ENCODE measurements around the gene MARK1.
A peak's percentile ranks its signal among the peaks of the same experiment; 100 is the strongest.

MARK1 gene

DNA sequence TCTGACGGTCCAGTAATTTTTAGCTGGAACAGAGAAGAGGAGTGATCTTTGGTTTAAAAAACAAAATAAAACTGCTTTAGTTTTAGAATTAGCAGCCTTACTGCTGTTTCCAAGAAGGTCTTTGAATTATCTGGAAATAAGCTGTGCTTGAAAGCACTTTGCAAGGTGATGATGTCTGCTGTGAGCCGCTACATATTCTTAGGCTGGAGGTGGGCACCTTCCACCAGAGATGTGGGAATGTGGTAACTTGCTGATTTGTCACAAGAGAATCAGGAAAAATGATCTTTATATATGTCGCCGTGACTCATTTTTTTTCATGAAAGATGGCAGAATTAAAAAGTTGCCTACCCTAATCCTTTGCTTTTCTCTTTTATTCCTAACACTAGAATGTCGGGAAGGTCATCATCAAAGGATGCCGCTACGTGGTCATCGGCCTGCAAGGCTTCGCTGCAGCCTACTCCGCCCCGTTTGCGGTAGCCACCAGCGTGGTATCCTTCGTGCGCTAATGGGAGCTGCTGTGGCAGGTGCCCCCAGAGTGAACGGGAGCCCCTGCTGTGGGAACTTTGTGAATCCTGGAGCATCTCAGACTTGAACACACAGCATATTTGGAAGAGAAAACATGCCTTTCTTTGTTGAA is 168.4 kb downstream of the MARK1 start:
- H3K4me3 ChIP-seq (ENCODE audit: low read depth, low read length), result no peak overlapping the region
- TF ChIP-seq CTCF (IDR thresholded peaks at IDR 0.05; ENCODE audit: low read depth, low read length), result no peak
- in situ Hi-C loops (cut with HindIII; ENCODE audit: low sequenced_read_pairs), result no loop called here
- no peak for DNase-seq (ENCODE audit: low read depth, low spot score)

- no peak for TF ChIP-seq CTCF (IDR thresholded peaks at IDR 0.05; ENCODE audit: low read depth, low read length)
- DNase-seq (ENCODE audit: low read depth, low spot score), result no peak
- H3K4me3 ChIP-seq (ENCODE audit: low read depth, low read length), result no peak overlapping the region
- in situ Hi-C loops (cut with HindIII; ENCODE audit: low sequenced_read_pairs), result no loop called here
These were observed 168.9 kb downstream of the MARK1 start for GRCh38 chr1:220696863-220697231.

- H3K4me3 ChIP-seq (ENCODE audit: low read depth, low read length), result no peak overlapping the region
- TF ChIP-seq CTCF (IDR thresholded peaks at IDR 0.05; ENCODE audit: low read depth, low read length), result no peak
- DNase-seq (ENCODE audit: low read depth, low spot score), result no peak
- in situ Hi-C loops (cut with HindIII; ENCODE audit: low sequenced_read_pairs), result no loop called here
These were observed 169.4 kb downstream of the MARK1 start for GRCh38 chr1:220697326-220697725.

DNA sequence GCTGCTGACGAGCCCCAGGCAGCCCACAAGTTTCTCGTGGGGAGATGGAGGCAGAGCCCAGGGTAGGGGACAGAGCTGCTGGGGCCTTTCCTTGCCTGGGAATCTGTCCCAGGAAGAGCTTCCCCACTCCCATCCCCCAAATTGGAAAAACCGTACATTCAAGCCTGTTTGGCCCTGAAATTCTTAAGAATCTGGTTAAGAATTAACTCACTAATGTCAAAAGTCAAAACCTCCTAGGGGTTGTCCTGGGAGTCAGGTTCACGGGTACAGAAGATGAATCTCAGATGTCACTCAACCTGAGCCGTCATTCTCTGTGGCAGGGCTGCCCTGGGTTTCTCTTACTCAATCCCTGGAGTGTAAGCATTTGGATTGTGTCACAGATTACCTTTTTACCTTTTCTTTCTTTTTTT is 170.7 kb downstream of the MARK1 start:
- no peak for DNase-seq (ENCODE audit: low read depth, low spot score)
- no peak for TF ChIP-seq CTCF (IDR thresholded peaks at IDR 0.05; ENCODE audit: low read depth, low read length)
- in situ Hi-C loops (cut with HindIII; ENCODE audit: low sequenced_read_pairs), result no loop called here
- no peak overlapping the region for H3K4me3 ChIP-seq (ENCODE audit: low read depth, low read length)

GRCh38 chr1:220699044-220699443 is 171.1 kb downstream of the MARK1 start:
- in situ Hi-C loops (cut with HindIII; ENCODE audit: low sequenced_read_pairs), result no loop called here
- no peak overlapping the region for H3K4me3 ChIP-seq (ENCODE audit: low read depth, low read length)
- TF ChIP-seq CTCF (IDR thresholded peaks at IDR 0.05; ENCODE audit: low read depth, low read length), result no peak
- no peak for DNase-seq (ENCODE audit: low read depth, low spot score)

GRCh38 chr1:220700556-220701179 is 172.7 kb downstream of the MARK1 start:
- TF ChIP-seq CTCF (IDR thresholded peaks at IDR 0.05; ENCODE audit: low read depth, low read length), result no peak
- in situ Hi-C loops (cut with HindIII; ENCODE audit: low sequenced_read_pairs), result no loop called here
- peak; percentile 9 for DNase-seq (ENCODE audit: low read depth, low spot score)
- H3K4me3 ChIP-seq (ENCODE audit: low read depth, low read length), result no peak overlapping the region

Measured in astrocyte of the spinal cord (primary cell).